Prostate gland (tissue), 2 donors: Measurements from ENCODE around the gene RARRES2.
A peak's percentile ranks its signal among the peaks of the same experiment; 100 is the strongest.

Experiments used
- POLR2A ChIP-seq: fragments of 450-650 bp; IDR thresholded peaks from one replicate; pipeline ENCODE4 v1.6.1; 2016; ENCODE audit warnings: antibody characterized with exemption, mild to moderate bottlenecking
- POLR2AphosphoS5 ChIP-seq: sonication (generic); formaldehyde crosslinking; IDR thresholded peaks from one replicate; pipeline ENCODE4 v1.6.1; 2017; ENCODE audit warnings: antibody characterized with exemption
- TF ChIP-seq, protein P1 (sequence below), 4 experiments: fragments of 200-600 bp in 2 of 4; fragments of 450-650 bp in 2 of 4; sonication (generic) in 2 of 4; IDR thresholded peaks; 1 replicate in 3 of 4; 2 replicates in 1 of 4; pipeline ENCODE4 v1.5.1; 2016 to 2019; ENCODE audit warnings: antibody characterized with exemption in 4 of 4, mild to moderate bottlenecking in 2 of 4, moderate library complexity in 2 of 4

DNA sequence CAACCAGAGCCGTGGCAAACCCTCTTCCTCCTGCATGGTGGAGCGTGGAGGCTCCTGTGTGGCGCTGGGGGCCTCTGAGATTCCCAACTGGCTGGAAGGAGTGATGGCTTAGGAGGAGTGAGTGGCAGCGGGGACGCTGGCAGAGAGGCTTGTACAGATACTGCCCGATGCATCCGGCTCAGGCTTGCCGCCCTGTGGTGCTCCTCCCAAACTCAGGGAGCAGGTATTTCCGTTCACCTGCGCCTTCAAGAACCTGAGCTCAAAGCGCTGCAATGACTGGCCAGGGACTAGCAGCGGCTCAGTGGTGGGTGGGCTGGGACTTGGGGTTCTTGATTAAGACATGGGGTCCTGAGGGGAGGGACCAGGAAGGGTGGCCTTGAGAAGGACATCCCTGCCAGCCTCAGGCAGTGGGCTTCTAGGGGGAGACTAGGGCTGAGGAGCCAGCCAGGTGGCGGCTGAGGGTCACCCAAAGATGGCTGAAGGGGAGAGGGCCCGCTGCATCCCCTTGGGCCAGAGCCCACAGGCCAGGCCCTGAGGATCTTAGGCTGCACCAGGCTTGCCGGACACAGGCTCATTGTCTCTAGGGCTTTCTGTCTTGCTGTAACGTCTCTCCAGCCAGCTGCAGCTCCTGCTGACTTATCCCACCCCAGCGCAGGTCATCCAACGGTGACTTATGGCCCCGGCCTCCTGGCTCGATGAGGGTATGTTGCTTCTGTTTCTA lies 40.9 kb upstream of the RARRES2 start:
- TF ChIP-seq, protein P1, sequence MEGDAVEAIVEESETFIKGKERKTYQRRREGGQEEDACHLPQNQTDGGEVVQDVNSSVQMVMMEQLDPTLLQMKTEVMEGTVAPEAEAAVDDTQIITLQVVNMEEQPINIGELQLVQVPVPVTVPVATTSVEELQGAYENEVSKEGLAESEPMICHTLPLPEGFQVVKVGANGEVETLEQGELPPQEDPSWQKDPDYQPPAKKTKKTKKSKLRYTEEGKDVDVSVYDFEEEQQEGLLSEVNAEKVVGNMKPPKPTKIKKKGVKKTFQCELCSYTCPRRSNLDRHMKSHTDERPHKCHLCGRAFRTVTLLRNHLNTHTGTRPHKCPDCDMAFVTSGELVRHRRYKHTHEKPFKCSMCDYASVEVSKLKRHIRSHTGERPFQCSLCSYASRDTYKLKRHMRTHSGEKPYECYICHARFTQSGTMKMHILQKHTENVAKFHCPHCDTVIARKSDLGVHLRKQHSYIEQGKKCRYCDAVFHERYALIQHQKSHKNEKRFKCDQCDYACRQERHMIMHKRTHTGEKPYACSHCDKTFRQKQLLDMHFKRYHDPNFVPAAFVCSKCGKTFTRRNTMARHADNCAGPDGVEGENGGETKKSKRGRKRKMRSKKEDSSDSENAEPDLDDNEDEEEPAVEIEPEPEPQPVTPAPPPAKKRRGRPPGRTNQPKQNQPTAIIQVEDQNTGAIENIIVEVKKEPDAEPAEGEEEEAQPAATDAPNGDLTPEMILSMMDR (IDR thresholded peaks at IDR 0.05): peak in 1 of 4 experiments; percentile 11
- TF ChIP-seq POLR2A (no peak), POLR2AphosphoS5 (no peak)
